DND-41 (cell line): ENCODE measurements around the gene CARS1.

Experiments used
- ATAC-seq: fragments of 200-7000 bp; cut with Tn5 transposase; 3 replicates; pipeline ENCODE4 v1.9.1; 2021; ENCODE audit warnings: low read depth; ENCODE audit not compliant: insufficient read depth
- DNase-seq: peaks from one replicate; pipeline ENCODE4 v3.0.0-alpha.2; 2020
- H2AFZ ChIP-seq: 2 replicates; pipeline ENCODE4 v1.6.0; 2012; ENCODE audit warnings: low read depth, low read length
- H3K27ac ChIP-seq: 2 replicates; pipeline ENCODE4 v1.5.1; 2012; ENCODE audit warnings: low read length, inconsistent platforms
- H3K27me3 ChIP-seq: fragments of 200-600 bp; sonication (generic); 2 replicates; pipeline ENCODE4 v1.6.0; 2012; ENCODE audit warnings: low read length, mild to moderate bottlenecking, inconsistent platforms; ENCODE audit not compliant: insufficient read depth, poor library complexity
- H3K36me3 ChIP-seq: 2 replicates; pipeline ENCODE4 v1.5.1; 2012; ENCODE audit warnings: low read length, inconsistent platforms; ENCODE audit not compliant: insufficient read depth
- H3K4me1 ChIP-seq: 2 replicates; pipeline ENCODE4 v1.5.1; 2012; ENCODE audit warnings: mild to moderate bottlenecking, low read length; ENCODE audit not compliant: insufficient read depth
- H3K4me2 ChIP-seq: 2 replicates; pipeline ENCODE4 v1.6.0; 2012; ENCODE audit warnings: mild to moderate bottlenecking, moderate library complexity, low read length, inconsistent platforms; ENCODE audit not compliant: insufficient read depth
- H3K4me3 ChIP-seq, 2 experiments: fragments of 200-600 bp in 1 of 2; shearing (Covaris generic) in 1 of 2; 2 replicates each; pipeline ENCODE4 v1.5.1; 2012 to 2016; ENCODE audit warnings: inconsistent platforms in 2 of 2, low read length in 2 of 2, mild to moderate bottlenecking in 2 of 2, low read depth in 1 of 2, moderate library complexity in 1 of 2
- H3K79me2 ChIP-seq: 2 replicates; pipeline ENCODE4 v1.6.0; 2012; ENCODE audit warnings: low read length, inconsistent platforms; ENCODE audit not compliant: insufficient read depth
- H3K9ac ChIP-seq: 2 replicates; pipeline ENCODE4 v1.6.0; 2012; ENCODE audit warnings: low read depth, mild to moderate bottlenecking, inconsistent platforms, low read length, moderate library complexity
- H3K9me3 ChIP-seq: 2 replicates; pipeline ENCODE4 v1.5.1; 2012; ENCODE audit warnings: low read length, moderate library complexity, mild to moderate bottlenecking, inconsistent platforms; ENCODE audit not compliant: insufficient read depth, severe bottlenecking
- H4K20me1 ChIP-seq: 2 replicates; pipeline ENCODE4 v1.6.0; 2012; ENCODE audit warnings: low read length; ENCODE audit not compliant: insufficient read depth
- CTCF ChIP-seq: IDR thresholded peaks from 2 replicates; pipeline ENCODE4 v1.5.1; 2012; ENCODE audit warnings: borderline replicate concordance, low read length, moderate library complexity, mild to moderate bottlenecking; ENCODE audit not compliant: poor library complexity, severe bottlenecking; ENCODE audit errors: extremely low read depth
- EZH2 ChIP-seq: IDR thresholded peaks from 3 replicates; pipeline ENCODE4 v1.6.1; 2012; ENCODE audit warnings: borderline replicate concordance, low read depth, mild to moderate bottlenecking, moderate library complexity, low read length, inconsistent platforms; ENCODE audit not compliant: severe bottlenecking

Gene CARS1

DNA sequence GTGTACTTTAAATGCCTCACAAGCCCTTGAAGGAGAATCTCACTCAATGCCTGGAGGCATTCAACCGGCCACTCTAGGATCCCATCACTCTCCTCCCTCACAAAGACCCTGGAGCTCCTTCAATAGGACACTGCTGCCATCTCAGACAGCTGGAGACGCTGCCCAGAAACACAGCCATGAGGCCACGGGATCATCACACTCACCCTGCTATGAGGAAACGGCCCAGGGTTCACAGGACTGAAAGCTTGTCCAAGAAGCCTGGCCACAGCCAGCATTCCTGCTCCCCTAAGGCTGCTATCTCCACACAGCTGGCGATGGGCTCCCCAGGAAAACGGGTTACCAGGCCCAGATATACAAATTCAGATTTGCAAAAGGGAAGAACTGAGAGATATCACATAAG lies 13.2 kb downstream of the CARS1 start:
- Histone ChIP-seq H2AFZ (no peak overlapping the region), H3K4me1 (no peaks in the 10 kb centered on the region), H4K20me1 (peaks cover 62% of the 10 kb centered on the region), H3K9me3 (no peaks in the 10 kb centered on the region), H3K36me3 (peaks cover 80% of the 10 kb centered on the region), H3K4me3 (no peak overlapping the region), H3K9ac (no peak overlapping the region), H3K27ac (no peak overlapping the region), H3K4me2 (no peak overlapping the region), H3K27me3 (no peaks in the 10 kb centered on the region), H3K79me2 (peaks cover 69% of the 10 kb centered on the region)
- TF ChIP-seq EZH2: no peak
- no peak for TF ChIP-seq CTCF
- DNase-seq (no peak), ATAC-seq (no peak)

GRCh38 chr11:3043315-3043871 lies 13.8 kb downstream of the CARS1 start:
- no peaks in the 10 kb centered on the region for H3K27me3 ChIP-seq
- H3K36me3 ChIP-seq: peaks cover 86% of the 10 kb centered on the region
- no peak overlapping the region for H3K4me3 ChIP-seq
- TF ChIP-seq CTCF (no peak), EZH2 (no peak)
- no peak overlapping the region for H3K4me2 ChIP-seq
- H4K20me1 ChIP-seq: peaks cover 57% of the 10 kb centered on the region
- H3K79me2 ChIP-seq: peaks cover 64% of the 10 kb centered on the region
- no peak overlapping the region for H3K9ac ChIP-seq
- H3K4me1 ChIP-seq: no peaks in the 10 kb centered on the region
- ATAC-seq: no peak
- no peaks in the 10 kb centered on the region for H3K9me3 ChIP-seq
- no peak for DNase-seq
- no peak overlapping the region for H3K27ac ChIP-seq
- no peak overlapping the region for H2AFZ ChIP-seq

DNA sequence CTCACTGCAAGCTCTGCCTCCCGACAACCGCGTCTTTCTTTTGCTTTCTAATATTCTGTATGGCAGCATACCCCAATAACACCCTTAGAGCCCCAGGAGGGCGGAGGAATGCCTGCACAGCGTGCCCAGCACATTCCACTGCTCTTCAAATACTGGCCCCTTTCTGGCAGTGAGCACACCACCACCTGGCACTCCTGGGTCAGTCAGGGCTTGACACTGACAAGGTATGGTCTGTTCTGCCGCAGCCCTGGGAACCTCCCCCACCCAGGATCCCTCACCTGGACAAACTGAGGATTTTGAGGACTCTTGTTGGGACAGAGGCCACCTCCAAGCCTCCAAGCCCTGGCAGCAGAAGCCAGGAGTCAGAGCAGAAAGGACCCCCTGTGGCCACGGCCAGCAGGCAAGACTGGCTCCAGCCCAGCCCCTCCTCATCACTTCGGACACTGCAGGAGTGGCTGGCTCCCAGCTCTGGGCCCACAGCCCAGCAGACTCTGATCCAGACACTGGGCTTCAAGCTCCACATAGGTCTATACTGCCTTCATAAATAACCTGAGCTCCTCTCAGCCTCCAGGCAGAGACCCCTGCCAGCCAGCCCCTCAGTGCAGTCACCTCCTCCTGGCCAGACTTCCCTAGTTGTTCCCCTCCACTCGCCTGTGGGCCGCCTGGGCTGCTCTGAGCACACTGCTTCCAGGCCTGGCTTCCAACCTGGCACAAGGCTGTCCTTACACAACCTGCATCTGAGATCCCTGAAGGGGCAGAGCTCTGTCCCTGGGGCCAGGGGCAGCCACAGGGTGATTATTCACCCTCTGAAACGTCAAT lies 14.5 kb downstream of the CARS1 start:
- Histone ChIP-seq H3K79me2 (peaks cover 57% of the 10 kb centered on the region), H3K9me3 (no peaks in the 10 kb centered on the region), H3K27me3 (no peaks in the 10 kb centered on the region), H3K4me3 (no peak overlapping the region), H3K9ac (no peak overlapping the region), H2AFZ (no peak overlapping the region), H3K4me1 (no peaks in the 10 kb centered on the region), H3K27ac (no peak overlapping the region), H4K20me1 (peaks cover 56% of the 10 kb centered on the region), H3K36me3 (peaks cover 89% of the 10 kb centered on the region), H3K4me2 (no peak overlapping the region)
- no peak for TF ChIP-seq CTCF
- TF ChIP-seq EZH2: no peak
- DNase-seq (no peak), ATAC-seq (no peak)
